Chondrocyte (in vitro differentiated cells): ENCODE data around the gene SPPL2B. TPM values are rescaled to one million over a fixed set of nuclear protein-coding genes. Genes with fewer than 3 reads are reported as not detected.
A peak's percentile ranks its signal among the peaks of the same experiment; 100 is the strongest.

Source experiments
- DNase-seq: peaks from one replicate; pipeline ENCODE4 v3.0.0; 2021; ENCODE audit warnings: mixed read lengths, low spot score
- H3K27ac Mint-ChIP-seq: one replicate; pipeline ENCODE4 v1.8.0; 2021; ENCODE audit warnings: mild to moderate bottlenecking, moderate library complexity, mixed read lengths; ENCODE audit not compliant: unreplicated experiment
- H3K27me3 Mint-ChIP-seq: 2 replicates; pipeline ENCODE4 v1.8.0; 2021; ENCODE audit warnings: low read depth, mixed read lengths
- H3K36me3 Mint-ChIP-seq: 2 replicates; pipeline ENCODE4 v1.8.0; 2021; ENCODE audit warnings: low read depth, mixed read lengths
- H3K4me1 Mint-ChIP-seq: 2 replicates; pipeline ENCODE4 v1.8.0; 2021; ENCODE audit warnings: low read depth, mild to moderate bottlenecking, mixed read lengths
- H3K4me3 Mint-ChIP-seq: one replicate; pipeline ENCODE4 v1.8.0; 2021; ENCODE audit warnings: mild to moderate bottlenecking, moderate library complexity, mixed read lengths; ENCODE audit not compliant: unreplicated experiment
- H3K9me3 Mint-ChIP-seq: 2 replicates; pipeline ENCODE4 v1.8.0; 2021; ENCODE audit warnings: low read depth, mixed read lengths
- total RNA-seq: library from RNA; stranded (reverse); gene quantifications from 3 replicates; pipeline ENCODE4 v1.2.1, GENCODE V29; 2021
- TF ChIP-seq, protein P1 (sequence below): fragments of 200-600 bp; sonication (generic); IDR thresholded peaks from 2 replicates; pipeline ENCODE4 v1.5.0; 2021; ENCODE audit warnings: antibody characterized with exemption, mild to moderate bottlenecking, moderate library complexity

The SPPL2B gene
- total RNA-seq, 1 donor from 2014 or later = 48.9 TPM

- Mint-ChIP-seq H3K4me1 (peaks cover 33% of the 10 kb centered on the region), H3K36me3 (no peaks in the 10 kb centered on the region), H3K4me3 (no peak overlapping the region), H3K9me3 (no peaks in the 10 kb centered on the region), H3K27ac (peak overlapping the region; percentile 51), H3K27me3 (no peaks in the 10 kb centered on the region)
- DNase-seq = no peak
- TF ChIP-seq, protein P1, sequence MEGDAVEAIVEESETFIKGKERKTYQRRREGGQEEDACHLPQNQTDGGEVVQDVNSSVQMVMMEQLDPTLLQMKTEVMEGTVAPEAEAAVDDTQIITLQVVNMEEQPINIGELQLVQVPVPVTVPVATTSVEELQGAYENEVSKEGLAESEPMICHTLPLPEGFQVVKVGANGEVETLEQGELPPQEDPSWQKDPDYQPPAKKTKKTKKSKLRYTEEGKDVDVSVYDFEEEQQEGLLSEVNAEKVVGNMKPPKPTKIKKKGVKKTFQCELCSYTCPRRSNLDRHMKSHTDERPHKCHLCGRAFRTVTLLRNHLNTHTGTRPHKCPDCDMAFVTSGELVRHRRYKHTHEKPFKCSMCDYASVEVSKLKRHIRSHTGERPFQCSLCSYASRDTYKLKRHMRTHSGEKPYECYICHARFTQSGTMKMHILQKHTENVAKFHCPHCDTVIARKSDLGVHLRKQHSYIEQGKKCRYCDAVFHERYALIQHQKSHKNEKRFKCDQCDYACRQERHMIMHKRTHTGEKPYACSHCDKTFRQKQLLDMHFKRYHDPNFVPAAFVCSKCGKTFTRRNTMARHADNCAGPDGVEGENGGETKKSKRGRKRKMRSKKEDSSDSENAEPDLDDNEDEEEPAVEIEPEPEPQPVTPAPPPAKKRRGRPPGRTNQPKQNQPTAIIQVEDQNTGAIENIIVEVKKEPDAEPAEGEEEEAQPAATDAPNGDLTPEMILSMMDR = peak; percentile 21
Observed at GRCh38 chr19:2333807-2334211, 5.3 kb downstream of the SPPL2B start.

DNA sequence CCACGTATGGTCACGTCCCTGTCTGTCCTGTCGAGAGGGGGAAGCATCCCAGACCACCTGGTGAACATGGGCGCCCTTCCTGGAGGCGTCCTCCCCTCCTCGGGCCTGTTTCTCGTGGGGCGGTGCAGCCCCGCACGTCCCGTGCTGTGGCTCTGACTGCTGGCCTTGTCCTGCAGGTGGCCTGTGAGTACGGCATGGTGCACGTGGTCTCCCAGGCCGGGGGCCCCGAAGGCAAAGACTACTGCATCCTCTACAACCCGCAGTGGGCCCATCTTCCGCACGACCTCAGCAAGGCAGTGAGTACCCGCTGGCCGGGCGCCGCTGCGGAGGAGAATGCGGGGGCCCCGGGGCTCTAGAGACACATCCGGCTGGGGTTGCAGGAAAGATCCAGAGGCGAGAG, 5.9 kb downstream of the SPPL2B start:
- H3K27ac Mint-ChIP-seq = no peak overlapping the region
- H3K9me3 Mint-ChIP-seq = no peaks in the 10 kb centered on the region
- H3K4me3 Mint-ChIP-seq = no peak overlapping the region
- H3K4me1 Mint-ChIP-seq = peaks cover 29% of the 10 kb centered on the region
- DNase-seq = no peak
- no peaks in the 10 kb centered on the region for H3K36me3 Mint-ChIP-seq
- no peaks in the 10 kb centered on the region for H3K27me3 Mint-ChIP-seq
- TF ChIP-seq, protein P1 = no peak

DNA sequence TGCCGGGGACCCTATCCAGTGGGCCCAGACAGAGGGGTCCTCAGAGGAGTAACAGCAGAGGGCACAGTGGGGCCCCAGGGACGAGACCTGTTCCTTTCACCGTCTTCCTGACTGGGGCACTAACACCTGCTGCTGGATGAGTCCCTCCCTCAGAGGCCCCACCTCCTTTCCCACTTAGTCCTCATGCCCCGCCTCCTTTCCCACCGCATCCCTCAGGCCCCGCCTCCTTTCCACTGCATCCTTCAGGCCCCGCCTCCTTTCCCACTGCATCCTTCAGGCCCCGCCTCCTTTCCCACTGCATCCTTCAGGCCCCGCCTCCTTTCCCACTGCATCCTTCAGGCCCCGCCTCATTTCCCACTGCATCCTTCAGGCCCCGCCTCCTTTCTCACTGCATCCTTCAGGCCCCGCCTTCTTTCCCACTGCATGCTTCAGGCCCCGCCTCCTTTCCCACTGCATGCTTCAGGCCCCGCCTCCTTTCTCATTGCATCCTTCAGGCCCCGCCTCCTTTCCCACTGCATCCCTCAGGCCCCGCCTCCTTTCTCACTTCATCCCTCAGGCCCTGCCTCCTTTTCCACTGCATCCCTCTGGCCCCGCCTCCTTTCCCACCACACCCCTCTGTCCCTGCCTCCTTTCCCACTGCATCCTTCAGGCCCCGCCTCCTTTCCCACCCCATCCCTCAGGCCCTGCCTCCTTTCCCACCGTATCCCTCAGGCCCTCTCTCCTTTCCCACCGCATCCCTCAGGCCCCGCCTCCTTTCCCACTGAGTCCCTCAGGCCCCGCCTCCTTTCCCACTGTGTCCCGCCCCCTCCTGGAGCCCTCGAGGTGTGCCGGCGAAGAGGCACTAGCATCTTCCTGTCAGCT, 6.7 kb downstream of the SPPL2B start:
- no peak overlapping the region for H3K4me3 Mint-ChIP-seq
- no peak overlapping the region for H3K27ac Mint-ChIP-seq

DNA sequence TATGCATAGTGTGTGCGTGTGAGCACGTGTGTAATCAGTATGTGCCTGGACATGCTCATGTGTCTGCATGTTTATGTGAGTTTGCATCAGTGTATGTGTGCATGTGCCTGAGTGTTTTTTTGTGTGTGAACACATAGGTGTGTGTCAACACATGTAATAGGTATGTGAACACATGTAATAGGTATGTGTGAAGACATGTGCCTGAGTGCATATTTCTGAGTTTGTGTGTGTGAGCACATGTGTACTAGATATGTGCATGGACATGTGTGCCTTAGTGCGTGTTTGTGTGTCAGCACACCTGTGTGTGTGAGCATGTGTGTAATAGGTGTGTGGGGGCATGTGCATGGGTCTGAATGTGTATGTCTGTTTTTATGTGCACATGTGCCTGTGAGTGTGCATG, 7.4 kb downstream of the SPPL2B start:
- Mint-ChIP-seq H3K4me1 (peaks cover 15% of the 10 kb centered on the region), H3K27me3 (no peaks in the 10 kb centered on the region), H3K4me3 (no peak overlapping the region), H3K36me3 (no peaks in the 10 kb centered on the region), H3K9me3 (no peaks in the 10 kb centered on the region), H3K27ac (no peak overlapping the region)
- TF ChIP-seq, protein P1 = no peak
- DNase-seq = no peak

More for the DNA sequence above, 6.7 kb downstream of the SPPL2B start:
- TF ChIP-seq, protein P1 = no peak
- no peaks in the 10 kb centered on the region for H3K9me3 Mint-ChIP-seq
- H3K36me3 Mint-ChIP-seq = no peaks in the 10 kb centered on the region
- peaks cover 22% of the 10 kb centered on the region for H3K4me1 Mint-ChIP-seq
- no peaks in the 10 kb centered on the region for H3K27me3 Mint-ChIP-seq
- no peak for DNase-seq

- peak; percentile 91 for DNase-seq
- Mint-ChIP-seq H3K36me3 (peaks cover 2% of the 10 kb centered on the region), H3K9me3 (no peaks in the 10 kb centered on the region), H3K4me3 (no peak overlapping the region), H3K4me1 (peaks cover 9% of the 10 kb centered on the region), H3K27ac (peak overlapping the region; percentile 41), H3K27me3 (no peaks in the 10 kb centered on the region)
- TF ChIP-seq, protein P1 = no peak
Observed at GRCh38 chr19:2336528-2337328, 8.2 kb downstream of the SPPL2B start.
